Neural progenitor cell (in vitro differentiated cells): ENCODE results near the gene GALK2.

Experiments used
- CTCF ChIP-seq: fragments of 200-600 bp; sonication (generic); IDR thresholded peaks from 2 replicates; pipeline ENCODE4 v1.5.1; 2017; ENCODE audit warnings: antibody characterized with exemption, mild to moderate bottlenecking
- EZH2 ChIP-seq: fragments of 200-600 bp; sonication (generic); IDR thresholded peaks from 2 replicates; pipeline ENCODE4 v1.6.1; 2017; ENCODE audit warnings: antibody characterized with exemption, mild to moderate bottlenecking, moderate library complexity

GRCh38 chr15:49124371-49124770 is 45.7 kb upstream of the GALK2 start:
- TF ChIP-seq CTCF, result no peak
- no peak for TF ChIP-seq EZH2
